Keratinocyte (primary cell): ENCODE data around the gene LGALS4.
"Not testable (repeated sequence)": the region's sequence is repeated elsewhere in the genome, so short reads cannot be mapped to it uniquely, and the experiment has no call there.

Source experiments
- CTCF ChIP-seq, 3 experiments: IDR thresholded peaks in 1 of 3; conservative IDR thresholded peaks in 1 of 3; optimal IDR thresholded peaks in 1 of 3; 2 replicates in 2 of 3; 3 replicates in 1 of 3; pipeline versions ENCODE3 to v1.5.1; 2011; ENCODE audit warnings: low read length in 3 of 3, mild to moderate bottlenecking in 3 of 3, moderate library complexity in 2 of 3, control low read depth in 1 of 3, inconsistent platforms in 1 of 3; ENCODE audit not compliant: insufficient read depth in 2 of 3; ENCODE audit errors: extremely low read depth in 1 of 3
- EZH2 ChIP-seq: IDR thresholded peaks from one replicate; pipeline ENCODE4 v1.6.1; 2012; ENCODE audit warnings: inconsistent platforms, mild to moderate bottlenecking, low read length, moderate library complexity

- TF ChIP-seq CTCF (optimal IDR thresholded peaks at IDR 0.05 in 1 of 3, IDR thresholded peaks at IDR 0.05 in 1 of 3, conservative IDR thresholded peaks at IDR 0.05 in 1 of 3; ENCODE audit: extremely low read depth in 1 of 3, insufficient read depth in 2 of 3, low read length in 3 of 3); EZH2: not testable (repeated sequence)
Measured at GRCh38 chr19:38760805-38761517, 51.8 kb downstream of the LGALS4 start.
